ENCODE results near the gene KLHL26.

DNA sequence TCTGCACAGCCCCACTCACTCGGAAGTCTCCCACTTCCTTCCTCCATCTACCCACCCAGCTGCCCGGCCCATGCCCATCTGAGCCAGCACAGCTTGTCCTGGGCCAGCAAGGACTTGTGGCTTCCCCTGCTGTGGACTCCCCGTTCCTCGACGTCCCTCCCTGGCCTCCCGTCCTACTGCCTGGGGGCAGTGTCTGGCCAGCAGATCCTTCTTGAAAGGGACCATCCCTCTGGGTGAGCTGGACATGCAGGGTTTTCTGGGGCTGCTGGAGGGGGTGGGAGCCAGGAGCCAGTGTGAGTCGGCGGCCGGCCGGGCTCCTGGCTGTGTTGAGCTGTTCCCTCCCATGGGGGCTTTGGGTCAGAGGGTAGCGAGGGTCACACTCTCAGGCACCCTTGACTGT, 73.4 kb downstream of the KLHL26 start:
- TF ChIP-seq POLR2A (IDR thresholded peaks at IDR 0.05) (no peak), CTCF (IDR thresholded peaks at IDR 0.05) (no peak)

All from uterus (tissue), 2 donors.